ENCODE data around the gene CACHD1.

GRCh38 chr1:64524614-64525013, 54.7 kb downstream of the CACHD1 start:
- TF ChIP-seq CTCF (IDR thresholded peaks at IDR 0.05; ENCODE audit: insufficient read depth, low read length) = no peak
- no peak for TF ChIP-seq SPI1 (IDR thresholded peaks at IDR 0.05; ENCODE audit: borderline replicate concordance, low read depth)
- no peak for TF ChIP-seq GABPA (IDR thresholded peaks at IDR 0.05; ENCODE audit: low read depth)

Data from HL-60 (cell line).